ENCODE measurements around the gene NDUFC2.

- TF ChIP-seq EZH2 (IDR thresholded peaks at IDR 0.05; ENCODE audit: low read depth, unreplicated experiment) = no peak
- TF ChIP-seq CTCF (conservative IDR thresholded peaks at IDR 0.05; ENCODE audit: low read depth in 2 of 2) = no peak
- no peak for TF ChIP-seq JUNB (IDR thresholded peaks at IDR 0.05; ENCODE audit: unreplicated experiment)
- no peak for TF ChIP-seq EZH2phosphoT487 (IDR thresholded peaks at IDR 0.05; ENCODE audit: unreplicated experiment)
- no peak for TF ChIP-seq POLR2AphosphoS5 (IDR thresholded peaks at IDR 0.05; ENCODE audit: low read depth)
- no peak for TF ChIP-seq REST (IDR thresholded peaks at IDR 0.05; ENCODE audit: unreplicated experiment)
These were observed 14.6 kb upstream of the NDUFC2 start for GRCh38 chr11:78094250-78094649.
